WERI-Rb-1 (cell line): Measurements from ENCODE around the gene EPC1.
"Not testable (repeated sequence)": the region's sequence is repeated elsewhere in the genome, so short reads cannot be mapped to it uniquely, and the experiment has no call there.

Experiments
- DNase-seq: peaks from one replicate; pipeline ENCODE4 v3.0.0-alpha.2; 2020
- H3K27ac ChIP-seq: fragments of 250-450 bp; sonication (Bioruptor Pico); 2 replicates; pipeline ENCODE4 v1.5.1; 2020; ENCODE audit warnings: mild to moderate bottlenecking, moderate library complexity
- H3K27me3 ChIP-seq: fragments of 250-450 bp; sonication (Bioruptor Pico); 2 replicates; pipeline ENCODE4 v1.5.1; 2021; ENCODE audit warnings: mild to moderate bottlenecking, low read depth, moderate library complexity; ENCODE audit not compliant: insufficient read depth, severe bottlenecking
- H3K36me3 ChIP-seq: fragments of 250-450 bp; sonication (Bioruptor Pico); 2 replicates; pipeline ENCODE4 v1.5.1; 2020; ENCODE audit warnings: mild to moderate bottlenecking, moderate library complexity
- H3K4me3 ChIP-seq: 2 replicates; pipeline ENCODE4 v1.5.1; 2011; ENCODE audit warnings: low read depth, mild to moderate bottlenecking, control low read depth, low read length
- H3K9me3 ChIP-seq: fragments of 250-450 bp; sonication (Bioruptor Pico); 2 replicates; pipeline ENCODE4 v1.5.1; 2021; ENCODE audit warnings: mild to moderate bottlenecking, moderate library complexity; ENCODE audit not compliant: severe bottlenecking
- CTCF ChIP-seq: IDR thresholded peaks from 2 replicates; pipeline ENCODE4 v1.5.1; 2011; ENCODE audit warnings: low read depth, mild to moderate bottlenecking, control low read depth, inconsistent platforms, low read length

Gene EPC1

GRCh38 chr10:32346551-32347362 lies at the start of gene EPC1:
EPC1 (minus strand) TSS chr10:32347158; CDS start chr10:32346915, 243 bp downstream.
- DNase-seq: peak; percentile 75
- no peak for TF ChIP-seq CTCF
- Histone ChIP-seq H3K27me3 (no peaks in the 10 kb centered on the region), H3K36me3 (peaks cover 12% of the 10 kb centered on the region), H3K9me3 (no peaks in the 10 kb centered on the region), H3K27ac (peak within 1 kb of the TSS; percentile 100), H3K4me3 (peak within 1 kb of the TSS; percentile 57)

DNA sequence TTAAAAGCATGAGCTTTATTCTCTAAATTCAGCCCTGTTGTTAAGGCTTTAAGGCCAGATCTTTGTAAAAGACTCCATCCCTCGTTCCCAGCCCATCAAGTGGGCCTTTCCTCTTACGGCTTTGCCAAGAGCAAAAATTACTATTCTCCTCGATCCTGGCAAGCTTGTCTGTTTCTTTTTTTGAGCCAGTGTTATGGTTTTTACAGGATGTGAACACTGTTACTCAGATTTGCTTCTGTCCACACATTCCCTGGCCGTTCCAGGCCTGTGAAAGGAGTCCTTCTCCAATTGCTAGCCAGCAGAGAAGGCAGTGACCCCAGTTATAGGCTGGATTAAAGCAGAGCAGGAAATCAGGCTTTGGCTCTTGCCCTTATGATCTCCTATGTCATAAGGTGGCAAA lies 47.0 kb upstream of the EPC1 start:
- no peak for TF ChIP-seq CTCF
- Histone ChIP-seq H3K36me3 (no peaks in the 10 kb centered on the region), H3K27ac (no peak overlapping the region), H3K4me3 (no peak overlapping the region), H3K9me3 (no peaks in the 10 kb centered on the region), H3K27me3 (no peaks in the 10 kb centered on the region)
- no peak for DNase-seq

GRCh38 chr10:32392284-32392683 lies 45.3 kb upstream of the EPC1 start:
- not testable (repeated sequence) for DNase-seq

DNA sequence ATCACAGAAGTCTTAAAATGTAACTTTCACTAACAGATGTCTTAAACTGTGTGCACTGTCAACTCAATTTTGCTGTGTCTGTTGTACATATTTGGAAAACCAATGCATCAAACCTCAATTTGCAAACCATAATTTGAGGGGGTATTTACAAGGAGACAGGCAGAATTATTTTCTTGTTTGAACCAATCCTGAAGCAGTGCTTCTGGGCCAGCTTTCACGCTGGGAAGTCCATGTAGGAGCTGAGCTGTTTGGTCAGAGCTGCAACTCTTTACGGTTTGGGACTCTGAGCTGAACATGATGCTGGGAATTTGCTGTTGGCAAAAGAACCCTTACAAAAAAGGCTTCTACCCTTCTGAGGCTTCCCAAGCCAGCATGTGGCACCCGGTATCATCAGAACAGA lies 43.2 kb upstream of the EPC1 start:
- DNase-seq: no peak
- no peaks in the 10 kb centered on the region for H3K36me3 ChIP-seq
- no peak for TF ChIP-seq CTCF
- H3K27me3 ChIP-seq: no peaks in the 10 kb centered on the region
- no peak overlapping the region for H3K27ac ChIP-seq
- no peaks in the 10 kb centered on the region for H3K9me3 ChIP-seq
- no peak overlapping the region for H3K4me3 ChIP-seq

More at GRCh38 chr10:32392284-32392683, 45.3 kb upstream of the EPC1 start:
- not testable (repeated sequence) for H3K27ac ChIP-seq, H3K36me3 ChIP-seq, H3K27me3 ChIP-seq, H3K9me3 ChIP-seq, H3K4me3 ChIP-seq

DNA sequence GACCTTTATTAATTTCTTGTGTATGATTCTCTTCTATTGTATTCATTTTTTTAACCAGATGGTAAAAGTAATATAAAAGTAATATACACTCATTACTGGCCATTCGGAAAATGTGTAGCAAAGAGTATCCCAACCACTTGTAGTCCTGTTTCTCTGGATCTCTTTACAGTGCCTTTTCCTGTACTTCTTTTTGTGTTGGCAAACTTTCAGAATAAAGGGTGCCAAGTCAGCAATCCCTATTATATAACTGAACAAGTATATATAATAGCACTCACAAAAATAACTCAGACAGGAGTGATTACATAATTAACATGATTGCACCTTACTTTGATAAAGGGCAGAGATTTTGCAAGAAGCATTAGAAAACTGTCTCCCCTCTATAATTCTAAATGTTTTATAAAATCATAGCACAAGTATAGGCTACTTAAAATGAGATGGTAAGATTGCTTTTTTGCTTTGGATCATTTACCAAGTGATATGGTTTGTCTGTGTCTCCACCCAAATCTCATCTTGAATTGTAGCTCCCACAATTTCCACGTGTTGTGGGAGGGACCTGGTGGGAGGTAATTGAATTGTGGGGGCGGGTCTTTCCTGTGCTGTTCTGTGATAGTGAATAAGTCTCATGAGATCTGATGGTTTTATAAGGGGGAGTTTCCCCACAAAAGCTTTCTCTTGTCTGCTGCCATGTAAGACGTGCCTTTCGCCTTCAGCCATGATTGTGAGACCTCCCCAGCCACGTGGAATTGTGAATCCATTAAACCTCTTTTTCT lies 41.5 kb upstream of the EPC1 start:
- no peak for DNase-seq
- Histone ChIP-seq H3K36me3 (no peaks in the 10 kb centered on the region), H3K27ac (no peak overlapping the region), H3K9me3 (no peaks in the 10 kb centered on the region), H3K27me3 (no peaks in the 10 kb centered on the region), H3K4me3 (no peak overlapping the region)
- no peak for TF ChIP-seq CTCF

- no peaks in the 10 kb centered on the region for H3K9me3 ChIP-seq
- no peak overlapping the region for H3K27ac ChIP-seq
- no peaks in the 10 kb centered on the region for H3K27me3 ChIP-seq
- H3K4me3 ChIP-seq: no peak overlapping the region
- no peak for DNase-seq
- no peak for TF ChIP-seq CTCF
- H3K36me3 ChIP-seq: no peaks in the 10 kb centered on the region
Measured at GRCh38 chr10:32386623-32387260, 39.8 kb upstream of the EPC1 start.
